Astrocyte (in vitro differentiated cells and primary cell): ENCODE measurements around the gene KIF26B. TPM values are rescaled to one million over a fixed set of nuclear protein-coding genes. Genes with fewer than 3 reads are reported as not detected.

Experiments
- DNase-seq: peaks from one replicate; pipeline ENCODE4 v3.0.0-alpha.2; 2010; ENCODE audit warnings: low read depth
- FAIRE-seq: peaks from 2 replicates; lab custom pipeline; 2011; peaks lifted over from hg19 to GRCh38; lab: Jason Lieb, UNC
- H2AFZ ChIP-seq: 2 replicates; pipeline ENCODE4 v1.6.0; 2012; ENCODE audit warnings: low read depth, low read length, inconsistent platforms
- H3K27ac ChIP-seq: 2 replicates; pipeline ENCODE4 v1.5.1; 2011; ENCODE audit warnings: low read depth, low read length, inconsistent platforms
- H3K27me3 ChIP-seq: 2 replicates; pipeline ENCODE4 v1.6.0; 2011; ENCODE audit warnings: low read length, inconsistent platforms; ENCODE audit not compliant: insufficient read depth
- H3K36me3 ChIP-seq: 2 replicates; pipeline ENCODE4 v1.5.1; 2011; ENCODE audit warnings: low read length, inconsistent platforms; ENCODE audit not compliant: insufficient read depth
- H3K4me1 ChIP-seq: 2 replicates; pipeline ENCODE4 v1.5.1; 2011; ENCODE audit warnings: low read length, inconsistent platforms; ENCODE audit not compliant: insufficient read depth
- H3K4me2 ChIP-seq: 2 replicates; pipeline ENCODE4 v1.6.0; 2012; ENCODE audit warnings: low read length, inconsistent platforms
- H3K4me3 ChIP-seq: 2 replicates; pipeline ENCODE4 v1.5.1; 2011; ENCODE audit warnings: low read depth, mild to moderate bottlenecking, low read length, inconsistent platforms; ENCODE audit not compliant: insufficient read depth
- H3K79me2 ChIP-seq: 2 replicates; pipeline ENCODE4 v1.6.0; 2012; ENCODE audit warnings: mild to moderate bottlenecking, low read length, inconsistent platforms; ENCODE audit not compliant: insufficient read depth
- H3K9ac ChIP-seq: 2 replicates; pipeline ENCODE4 v1.6.0; 2012; ENCODE audit warnings: mild to moderate bottlenecking, low read length, inconsistent platforms
- H3K9me3 ChIP-seq: 2 replicates; pipeline ENCODE4 v1.5.1; 2012; ENCODE audit warnings: low read depth, mild to moderate bottlenecking, low read length, inconsistent platforms; ENCODE audit not compliant: insufficient read depth
- H4K20me1 ChIP-seq: 2 replicates; pipeline ENCODE4 v1.6.0; 2012; ENCODE audit warnings: low read length, inconsistent platforms; ENCODE audit not compliant: insufficient read depth
- H3K27ac Mint-ChIP-seq: one replicate; pipeline ENCODE4 v1.8.0; 2021; ENCODE audit warnings: mild to moderate bottlenecking, mixed read lengths; ENCODE audit not compliant: unreplicated experiment
- H3K27me3 Mint-ChIP-seq: one replicate; pipeline ENCODE4 v1.8.0; 2021; ENCODE audit warnings: low read depth, mixed read lengths; ENCODE audit not compliant: unreplicated experiment
- H3K36me3 Mint-ChIP-seq: one replicate; pipeline ENCODE4 v1.8.0; 2021; ENCODE audit warnings: low read depth, mixed read lengths; ENCODE audit not compliant: unreplicated experiment
- H3K4me1 Mint-ChIP-seq: one replicate; pipeline ENCODE4 v1.8.0; 2021; ENCODE audit warnings: low read depth, mixed read lengths; ENCODE audit not compliant: unreplicated experiment
- H3K4me3 Mint-ChIP-seq: one replicate; pipeline ENCODE4 v1.8.0; 2021; ENCODE audit warnings: mild to moderate bottlenecking, moderate library complexity, mixed read lengths; ENCODE audit not compliant: unreplicated experiment
- H3K9me3 Mint-ChIP-seq: one replicate; pipeline ENCODE4 v1.8.0; 2021; ENCODE audit warnings: mild to moderate bottlenecking, mixed read lengths; ENCODE audit not compliant: unreplicated experiment
- CTCF ChIP-seq: IDR thresholded peaks from 2 replicates; pipeline ENCODE4 v1.5.1; 2011; ENCODE audit warnings: low read depth, mild to moderate bottlenecking, inconsistent platforms, low read length, moderate library complexity; ENCODE audit not compliant: insufficient read depth
- EZH2 ChIP-seq: IDR thresholded peaks from 2 replicates; pipeline ENCODE4 v1.6.1; 2012; ENCODE audit warnings: mild to moderate bottlenecking, low read length, inconsistent platforms; ENCODE audit not compliant: insufficient read depth
- total RNA-seq: library from RNA; stranded (reverse); gene quantifications from 2 replicates; pipeline ENCODE4 v1.2.1, GENCODE V29; 2021

KIF26B gene
- total RNA-seq, 1 donor from 2014 or later, result 6.8 TPM

DNA sequence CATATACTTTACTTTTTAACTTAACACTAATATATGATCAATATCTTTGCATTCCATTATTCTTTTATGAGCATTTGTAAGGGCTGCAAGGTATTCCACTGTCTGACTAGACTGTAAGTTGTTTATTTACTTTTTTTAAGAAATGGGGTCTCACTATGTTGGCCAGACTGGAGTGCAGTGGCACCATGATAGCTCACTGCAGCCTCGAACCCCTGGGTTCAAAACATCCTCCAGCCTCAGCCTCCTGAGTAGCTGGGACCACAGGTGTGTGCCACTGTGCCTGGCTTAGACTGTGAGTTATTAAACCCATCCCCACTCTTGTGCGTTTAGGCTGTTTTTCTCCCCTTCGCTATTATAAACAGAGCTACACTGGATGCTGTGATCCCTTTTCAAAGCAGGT lies 6.7 kb upstream of the KIF26B start:
- FAIRE-seq (no peak), DNase-seq (no peak)
- H2AFZ ChIP-seq, result no peak overlapping the region
- H3K27ac ChIP-seq, result no peak overlapping the region
- no peak overlapping the region for H3K4me2 ChIP-seq
- H3K4me1 ChIP-seq, result no peaks in the 10 kb centered on the region
- Mint-ChIP-seq H3K4me3 (no peak overlapping the region), H3K27ac (no peak overlapping the region), H3K36me3 (peaks cover 3% of the 10 kb centered on the region), H3K27me3 (peaks cover 47% of the 10 kb centered on the region), H3K9me3 (no peaks in the 10 kb centered on the region), H3K4me1 (no peaks in the 10 kb centered on the region)
- H3K4me3 ChIP-seq, result no peak overlapping the region
- no peaks in the 10 kb centered on the region for H3K79me2 ChIP-seq
- no peaks in the 10 kb centered on the region for H4K20me1 ChIP-seq
- no peaks in the 10 kb centered on the region for H3K36me3 ChIP-seq
- no peak overlapping the region for H3K9ac ChIP-seq
- TF ChIP-seq EZH2, result no peak
- no peak for TF ChIP-seq CTCF
- peaks cover 6% of the 10 kb centered on the region for H3K27me3 ChIP-seq
- H3K9me3 ChIP-seq, result no peaks in the 10 kb centered on the region

DNA sequence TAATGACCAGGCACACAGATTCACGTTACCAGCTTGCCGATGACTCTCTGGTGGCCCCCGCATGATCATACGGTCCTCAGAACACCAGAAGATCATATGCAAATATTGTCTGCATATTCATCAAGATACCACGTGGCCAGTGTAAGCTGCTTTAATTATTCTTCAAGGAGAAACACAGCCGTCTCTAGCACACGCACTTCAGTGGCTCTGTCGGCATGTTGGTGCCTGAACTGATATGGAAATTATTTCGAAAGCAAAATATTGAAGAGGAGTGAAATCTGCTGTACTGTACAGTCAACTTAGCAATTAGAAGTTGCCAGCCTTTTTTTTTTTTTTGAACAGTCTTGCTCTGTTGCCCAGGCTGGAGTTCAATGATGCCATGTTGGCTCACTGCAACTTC lies 5.9 kb upstream of the KIF26B start:
- DNase-seq (no peak), FAIRE-seq (no peak)
- H3K27me3 ChIP-seq, result peaks cover 6% of the 10 kb centered on the region
- no peak overlapping the region for H3K27ac Mint-ChIP-seq
- H3K4me3 ChIP-seq, result no peak overlapping the region
- TF ChIP-seq EZH2, result no peak
- TF ChIP-seq CTCF, result no peak
- H3K36me3 ChIP-seq, result no peaks in the 10 kb centered on the region
- H3K36me3 Mint-ChIP-seq, result peaks cover 3% of the 10 kb centered on the region
- H3K9me3 Mint-ChIP-seq, result no peaks in the 10 kb centered on the region
- H3K9ac ChIP-seq, result no peak overlapping the region
- no peak overlapping the region for H3K27ac ChIP-seq
- no peak overlapping the region for H3K4me3 Mint-ChIP-seq
- peaks cover 41% of the 10 kb centered on the region for H3K27me3 Mint-ChIP-seq
- no peak overlapping the region for H2AFZ ChIP-seq
- no peaks in the 10 kb centered on the region for H3K4me1 Mint-ChIP-seq
- no peaks in the 10 kb centered on the region for H4K20me1 ChIP-seq
- H3K4me2 ChIP-seq, result no peak overlapping the region
- H3K79me2 ChIP-seq, result no peaks in the 10 kb centered on the region
- no peaks in the 10 kb centered on the region for H3K9me3 ChIP-seq
- peaks cover 8% of the 10 kb centered on the region for H3K4me1 ChIP-seq

DNA sequence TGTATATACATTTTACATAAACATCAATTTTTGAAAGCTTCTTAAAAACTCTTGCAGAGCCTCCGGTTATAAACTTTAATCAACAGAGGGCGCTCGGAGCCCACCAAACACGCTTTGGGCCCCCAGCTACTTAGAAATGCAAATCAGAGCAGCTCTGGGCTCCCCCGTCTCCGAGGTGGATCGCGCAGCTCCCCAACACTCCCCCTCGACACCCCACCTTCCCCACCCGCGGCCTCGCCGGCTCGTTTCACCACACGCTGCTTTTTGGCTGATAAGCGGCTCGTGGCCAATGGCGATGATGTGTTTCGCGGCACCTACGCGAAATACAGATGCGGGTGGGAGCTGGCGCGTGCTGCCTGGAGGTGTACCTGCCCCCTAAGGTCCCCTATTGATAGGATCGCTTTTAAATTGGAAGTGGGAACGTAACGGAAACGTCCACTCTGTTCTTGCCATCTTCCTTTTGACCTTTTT lies 1.7 kb upstream of the KIF26B start:
- peak; percentile 41 for DNase-seq
- H3K36me3 Mint-ChIP-seq, result peaks cover 3% of the 10 kb centered on the region
- H3K9ac ChIP-seq, result peak overlapping the region; percentile 72

More for the DNA sequence above, 1.7 kb upstream of the KIF26B start:
- Histone ChIP-seq H3K4me1 (peaks cover 11% of the 10 kb centered on the region), H3K4me3 (peak overlapping the region; percentile 60), H2AFZ (peak overlapping the region; percentile 82), H3K27ac (no peak overlapping the region), H3K4me2 (peak overlapping the region; percentile 99), H3K9me3 (no peaks in the 10 kb centered on the region), H3K79me2 (peaks cover 12% of the 10 kb centered on the region), H4K20me1 (peaks cover 11% of the 10 kb centered on the region), H3K27me3 (peaks cover 2% of the 10 kb centered on the region), H3K36me3 (no peaks in the 10 kb centered on the region)
- FAIRE-seq, result no peak
- Mint-ChIP-seq H3K4me3 (peak overlapping the region; percentile 88), H3K27me3 (peaks cover 26% of the 10 kb centered on the region), H3K9me3 (peaks cover 9% of the 10 kb centered on the region), H3K27ac (no peak overlapping the region), H3K4me1 (peaks cover 6% of the 10 kb centered on the region)
- TF ChIP-seq CTCF, result peak; percentile 57
- TF ChIP-seq EZH2, result no peak
